Neural progenitor cell (in vitro differentiated cells): ENCODE results near the gene GPR15. TPM values are rescaled to one million over a fixed set of nuclear protein-coding genes. Genes with fewer than 3 reads are reported as not detected.

Source experiments
- DNase-seq: peaks from one replicate; pipeline ENCODE4 v3.0.0-alpha.2; 2016; ENCODE audit warnings: low spot score
- H2AFZ ChIP-seq: fragments of 200-600 bp; sonication (generic); replicated peaks from 2 replicates; pipeline ENCODE4 v1.6.1; 2016; ENCODE audit warnings: antibody characterized with exemption
- H3F3A ChIP-seq: fragments of 200-600 bp; sonication (generic); 2 replicates; pipeline ENCODE4 v1.6.1; 2016; ENCODE audit warnings: antibody characterized with exemption, low read depth
- H3K27ac ChIP-seq: fragments of 200-600 bp; sonication (generic); 2 replicates; pipeline ENCODE4 v1.5.1; 2016; ENCODE audit warnings: mild to moderate bottlenecking
- H3K27me3 ChIP-seq: fragments of 200-600 bp; sonication (generic); 2 replicates; pipeline ENCODE4 v1.6.1; 2016; ENCODE audit warnings: mild to moderate bottlenecking, moderate library complexity
- H3K36me3 ChIP-seq: fragments of 200-600 bp; sonication (generic); 2 replicates; pipeline ENCODE4 v1.5.1; 2016
- H3K4me1 ChIP-seq: fragments of 200-600 bp; sonication (generic); 2 replicates; pipeline ENCODE4 v1.6.1; 2016; ENCODE audit warnings: mixed run types
- H3K4me2 ChIP-seq: fragments of 200-600 bp; sonication (generic); 2 replicates; pipeline ENCODE4 v1.6.1; 2016
- H3K4me3 ChIP-seq: fragments of 200-600 bp; sonication (generic); 2 replicates; pipeline ENCODE4 v1.5.1; 2016
- H3K79me2 ChIP-seq: fragments of 200-600 bp; sonication (generic); 2 replicates; pipeline ENCODE4 v1.6.1; 2016; ENCODE audit warnings: low read depth
- H3K9ac ChIP-seq: fragments of 200-600 bp; sonication (generic); 2 replicates; pipeline ENCODE4 v1.6.1; 2016
- H3K9me3 ChIP-seq: fragments of 200-600 bp; sonication (generic); 2 replicates; pipeline ENCODE4 v1.5.1; 2016; ENCODE audit warnings: low read depth
- H4K20me1 ChIP-seq: fragments of 200-600 bp; sonication (generic); 2 replicates; pipeline ENCODE4 v1.6.1; 2016; ENCODE audit warnings: low read depth
- H3K27ac Mint-ChIP-seq: 3 replicates; pipeline ENCODE4 v1.8.0; 2021; ENCODE audit warnings: mixed read lengths
- H3K27me3 Mint-ChIP-seq: 2 replicates; pipeline ENCODE4 v1.8.0; 2022; ENCODE audit warnings: low read depth, mild to moderate bottlenecking, inconsistent platforms, moderate library complexity, mixed read lengths; ENCODE audit not compliant: insufficient read depth
- H3K36me3 Mint-ChIP-seq: 3 replicates; pipeline ENCODE4 v1.8.0; 2021; ENCODE audit warnings: mixed read lengths
- H3K4me1 Mint-ChIP-seq: 3 replicates; pipeline ENCODE4 v1.8.0; 2021; ENCODE audit warnings: mixed read lengths
- H3K4me3 Mint-ChIP-seq: 3 replicates; pipeline ENCODE4 v1.8.0; 2021; ENCODE audit warnings: mild to moderate bottlenecking, moderate library complexity, mixed read lengths
- H3K9me3 Mint-ChIP-seq: 3 replicates; pipeline ENCODE4 v1.8.0; 2020; ENCODE audit warnings: mixed read lengths
- CTCF ChIP-seq: fragments of 200-600 bp; sonication (generic); IDR thresholded peaks from 2 replicates; pipeline ENCODE4 v1.5.1; 2017; ENCODE audit warnings: antibody characterized with exemption, mild to moderate bottlenecking
- EZH2 ChIP-seq: fragments of 200-600 bp; sonication (generic); IDR thresholded peaks from 2 replicates; pipeline ENCODE4 v1.6.1; 2017; ENCODE audit warnings: antibody characterized with exemption, mild to moderate bottlenecking, moderate library complexity
- EZH2phosphoT487 ChIP-seq: fragments of 200-600 bp; sonication (generic); IDR thresholded peaks from 2 replicates; pipeline ENCODE4 v1.6.1; 2017; ENCODE audit warnings: antibody characterized with exemption
- total RNA-seq: library from RNA; depleted of rRNA; stranded (reverse); fragments of >200 nt; gene quantifications from 2 replicates; pipeline ENCODE4 v1.2.3, GENCODE V29; 2015; ENCODE audit warnings: low replicate concordance

GPR15 gene
- total RNA-seq, 1 donor from 2014 or later: not detected

GRCh38 chr3:98508582-98508981 lies 23.2 kb upstream of the GPR15 start:
- Histone ChIP-seq H3K4me2 (no peak overlapping the region), H3K27me3 (no peaks in the 10 kb centered on the region), H3K4me1 (no peaks in the 10 kb centered on the region), H3K79me2 (no peaks in the 10 kb centered on the region), H3K4me3 (no peak overlapping the region), H3K36me3 (no peaks in the 10 kb centered on the region), H3K9me3 (no peaks in the 10 kb centered on the region), H3K9ac (no peak overlapping the region), H3F3A (no peaks in the 10 kb centered on the region), H4K20me1 (no peaks in the 10 kb centered on the region), H2AFZ (no peak overlapping the region), H3K27ac (no peak overlapping the region)
- H3K9me3 Mint-ChIP-seq: no peaks in the 10 kb centered on the region
- no peak for DNase-seq
- no peak overlapping the region for H3K27ac Mint-ChIP-seq
- H3K4me3 Mint-ChIP-seq: no peak overlapping the region
- no peaks in the 10 kb centered on the region for H3K36me3 Mint-ChIP-seq
- TF ChIP-seq EZH2 (no peak), EZH2phosphoT487 (no peak), CTCF (no peak)
- peaks cover 3% of the 10 kb centered on the region for H3K27me3 Mint-ChIP-seq
- H3K4me1 Mint-ChIP-seq: no peaks in the 10 kb centered on the region

GRCh38 chr3:98512576-98512975 lies 19.2 kb upstream of the GPR15 start:
- Histone ChIP-seq H2AFZ (no peak overlapping the region), H3K9me3 (no peaks in the 10 kb centered on the region), H3K4me2 (no peak overlapping the region), H3K36me3 (peaks cover 6% of the 10 kb centered on the region), H3F3A (no peaks in the 10 kb centered on the region), H3K27ac (no peak overlapping the region), H3K4me1 (no peaks in the 10 kb centered on the region), H3K9ac (no peak overlapping the region), H3K27me3 (no peaks in the 10 kb centered on the region), H4K20me1 (no peaks in the 10 kb centered on the region), H3K79me2 (no peaks in the 10 kb centered on the region), H3K4me3 (no peak overlapping the region)
- no peak for TF ChIP-seq CTCF
- no peak for TF ChIP-seq EZH2phosphoT487
- no peak for TF ChIP-seq EZH2
- Mint-ChIP-seq H3K4me3 (no peak overlapping the region), H3K9me3 (no peaks in the 10 kb centered on the region), H3K27me3 (no peaks in the 10 kb centered on the region), H3K27ac (no peak overlapping the region), H3K4me1 (no peaks in the 10 kb centered on the region), H3K36me3 (peaks cover 13% of the 10 kb centered on the region)
- no peak for DNase-seq

- DNase-seq: no peak
- Histone ChIP-seq H3K27me3 (no peaks in the 10 kb centered on the region), H3K4me2 (no peak overlapping the region), H4K20me1 (no peaks in the 10 kb centered on the region), H3K36me3 (peaks cover 6% of the 10 kb centered on the region), H3K9ac (no peak overlapping the region), H3K4me3 (no peak overlapping the region), H3K79me2 (peaks cover 2% of the 10 kb centered on the region), H3K27ac (no peak overlapping the region), H3K9me3 (no peaks in the 10 kb centered on the region), H2AFZ (no peak overlapping the region), H3F3A (no peaks in the 10 kb centered on the region), H3K4me1 (no peaks in the 10 kb centered on the region)
- Mint-ChIP-seq H3K36me3 (peaks cover 13% of the 10 kb centered on the region), H3K4me3 (no peak overlapping the region), H3K4me1 (no peaks in the 10 kb centered on the region), H3K9me3 (no peaks in the 10 kb centered on the region), H3K27ac (no peak overlapping the region), H3K27me3 (no peaks in the 10 kb centered on the region)
- TF ChIP-seq EZH2phosphoT487: no peak
- TF ChIP-seq EZH2: no peak
- TF ChIP-seq CTCF: no peak
Observed at GRCh38 chr3:98513091-98513511, 18.7 kb upstream of the GPR15 start.

- Histone ChIP-seq H2AFZ (no peak overlapping the region), H4K20me1 (peaks cover 4% of the 10 kb centered on the region), H3K4me2 (no peak overlapping the region), H3K9ac (no peak overlapping the region), H3K79me2 (peaks cover 8% of the 10 kb centered on the region), H3K36me3 (peaks cover 6% of the 10 kb centered on the region), H3K27ac (no peak overlapping the region), H3K4me3 (no peak overlapping the region), H3K9me3 (no peaks in the 10 kb centered on the region), H3K4me1 (no peaks in the 10 kb centered on the region), H3F3A (no peaks in the 10 kb centered on the region), H3K27me3 (no peaks in the 10 kb centered on the region)
- no peak for TF ChIP-seq EZH2phosphoT487
- TF ChIP-seq CTCF: no peak
- TF ChIP-seq EZH2: no peak
- no peak for DNase-seq
- peaks cover 20% of the 10 kb centered on the region for H3K36me3 Mint-ChIP-seq
- H3K9me3 Mint-ChIP-seq: no peaks in the 10 kb centered on the region
- H3K4me1 Mint-ChIP-seq: no peaks in the 10 kb centered on the region
- no peak overlapping the region for H3K27ac Mint-ChIP-seq
- no peak overlapping the region for H3K4me3 Mint-ChIP-seq
- H3K27me3 Mint-ChIP-seq: no peaks in the 10 kb centered on the region
Observed at GRCh38 chr3:98513736-98514135, 18.0 kb upstream of the GPR15 start.
